Measurements from ENCODE around the gene BRSK1.

GRCh38 chr19:55301459-55302317 is 17.9 kb downstream of the BRSK1 start:
- TF ChIP-seq CTCF (IDR thresholded peaks at IDR 0.05) (peak; percentile 95 to 100 (median 98)), POLR2A (IDR thresholded peaks at IDR 0.05) (no peak)
